Vagina (tissue), 2 donors: ENCODE data around the gene CFAP53. TPM values are rescaled to one million over a fixed set of nuclear protein-coding genes. Genes with fewer than 3 reads are reported as not detected.

Experiments
- DNase-seq, 2 donors: peaks; one replicate each; pipeline ENCODE4 v3.0.0-alpha.2; 2017; ENCODE audit errors: extremely low spot score in 2 of 2
- H3K27ac ChIP-seq: fragments of 200-600 bp; sonication (generic); one replicate; pipeline ENCODE4 v1.5.1; 2019
- H3K27me3 ChIP-seq: fragments of 200-600 bp; sonication (generic); one replicate; pipeline ENCODE4 v1.5.1; 2019
- H3K36me3 ChIP-seq, 2 donors: fragments of 200-600 bp; sonication (generic); one replicate each; pipeline ENCODE4 v1.5.1; 2017 to 2019
- H3K4me1 ChIP-seq: fragments of 200-600 bp; sonication (generic); one replicate; pipeline ENCODE4 v1.5.1; 2019
- H3K4me3 ChIP-seq, 2 donors: fragments of 200-600 bp; sonication (generic); 1 replicate in 1 of 2; 2 replicates in 1 of 2; pipeline ENCODE4 v1.5.1; 2016 to 2019
- H3K9me3 ChIP-seq: fragments of 200-600 bp; sonication (generic); one replicate; pipeline ENCODE4 v1.5.1; 2019
- CTCF ChIP-seq, 3 experiments: fragments of 450-650 bp in 2 of 3; fragments of 200-600 bp in 1 of 3; sonication (generic) in 1 of 3; IDR thresholded peaks; one replicate each; pipeline ENCODE4 v1.5.1; 2017 to 2019; ENCODE audit warnings: antibody characterized with exemption in 3 of 3, mild to moderate bottlenecking in 2 of 3, moderate library complexity in 2 of 3
- POLR2A ChIP-seq, 2 donors: fragments of 450-650 bp; IDR thresholded peaks; one replicate each; pipeline ENCODE4 v1.6.1; 2017; ENCODE audit warnings: antibody characterized with exemption in 2 of 2, mild to moderate bottlenecking in 2 of 2, moderate library complexity in 2 of 2
- POLR2AphosphoS5 ChIP-seq, 2 donors: sonication (generic); formaldehyde crosslinking; IDR thresholded peaks; one replicate each; pipeline ENCODE4 v1.9.0; 2017; ENCODE audit warnings: antibody characterized with exemption in 2 of 2, mild to moderate bottlenecking in 2 of 2, low read depth in 1 of 2; ENCODE audit not compliant: insufficient read depth in 1 of 2
- intact Hi-C: fragments of 100-400 bp; cut with DNase I; formaldehyde crosslinking; loops from one replicate; pipeline ENCODE4 v1.15.1; 2023
- total RNA-seq: library from RNA; depleted of rRNA; stranded (reverse); fragments of >200 nt; gene quantifications from one replicate; pipeline ENCODE4 v1.2.3, GENCODE V29; 2016

Gene CFAP53
- total RNA-seq, 1 donor from 2014 or later: not detected

DNA sequence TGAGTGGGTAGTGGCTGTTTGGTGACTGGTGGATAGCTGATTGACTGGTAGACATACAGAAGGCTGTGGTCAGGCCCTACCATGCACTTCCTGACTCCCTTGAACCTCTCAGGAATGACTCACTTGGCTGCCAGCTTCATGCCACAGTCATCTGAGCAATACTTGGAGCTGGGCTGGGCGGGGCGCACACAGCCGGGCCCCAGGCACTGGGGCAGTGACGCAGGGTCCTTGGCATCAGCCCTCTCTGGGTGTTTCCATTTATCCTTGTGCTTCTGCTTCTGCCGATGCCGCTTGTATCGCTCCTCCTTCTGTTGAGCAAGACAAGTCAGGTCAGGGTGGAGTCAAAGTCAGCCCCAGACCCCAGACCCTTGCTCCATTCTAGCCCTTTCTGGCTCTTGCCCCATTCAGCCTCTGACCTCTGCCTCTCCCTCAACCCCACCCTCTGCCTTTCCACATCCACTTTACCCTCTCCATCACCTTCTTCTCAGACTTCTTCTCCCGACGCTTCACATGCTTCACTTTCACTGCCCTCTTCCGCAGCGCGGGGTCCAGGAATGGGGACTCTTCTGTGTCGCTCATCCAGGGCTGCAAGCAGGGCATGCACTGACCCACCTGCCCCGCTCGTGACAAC, 18.1 kb upstream of the CFAP53 start:
- Histone ChIP-seq H3K4me1 (peaks cover 32% of the 10 kb centered on the region), H3K27me3 (no peaks in the 10 kb centered on the region), H3K36me3 (peaks cover 0 to 34% of the 10 kb centered on the region in 2 donors), H3K4me3 (no peak overlapping the region), H3K9me3 (no peaks in the 10 kb centered on the region), H3K27ac (no peak overlapping the region)
- TF ChIP-seq POLR2A (IDR thresholded peaks at IDR 0.05) (no peak), CTCF (IDR thresholded peaks at IDR 0.05) (no peak), POLR2AphosphoS5 (IDR thresholded peaks at IDR 0.05; ENCODE audit: insufficient read depth in 1 of 2, low read depth in 1 of 2) (no peak)
- DNase-seq: peak in 1 of 2 donors; percentile 75
- intact Hi-C loops: no loop called here

GRCh38 chr18:50283469-50284209, 17.3 kb upstream of the CFAP53 start:
- Histone ChIP-seq H3K36me3 (peaks cover 0 to 34% of the 10 kb centered on the region in 2 donors), H3K9me3 (no peaks in the 10 kb centered on the region), H3K27ac (no peak overlapping the region), H3K27me3 (no peaks in the 10 kb centered on the region), H3K4me1 (peaks cover 39% of the 10 kb centered on the region), H3K4me3 (no peak overlapping the region)
- peak in 1 of 2 donors; percentile 80 for DNase-seq
- TF ChIP-seq POLR2AphosphoS5 (IDR thresholded peaks at IDR 0.05; ENCODE audit: insufficient read depth in 1 of 2, low read depth in 1 of 2) (no peak), CTCF (IDR thresholded peaks at IDR 0.05) (no peak), POLR2A (IDR thresholded peaks at IDR 0.05) (no peak)
- intact Hi-C loops: no loop called here

DNA sequence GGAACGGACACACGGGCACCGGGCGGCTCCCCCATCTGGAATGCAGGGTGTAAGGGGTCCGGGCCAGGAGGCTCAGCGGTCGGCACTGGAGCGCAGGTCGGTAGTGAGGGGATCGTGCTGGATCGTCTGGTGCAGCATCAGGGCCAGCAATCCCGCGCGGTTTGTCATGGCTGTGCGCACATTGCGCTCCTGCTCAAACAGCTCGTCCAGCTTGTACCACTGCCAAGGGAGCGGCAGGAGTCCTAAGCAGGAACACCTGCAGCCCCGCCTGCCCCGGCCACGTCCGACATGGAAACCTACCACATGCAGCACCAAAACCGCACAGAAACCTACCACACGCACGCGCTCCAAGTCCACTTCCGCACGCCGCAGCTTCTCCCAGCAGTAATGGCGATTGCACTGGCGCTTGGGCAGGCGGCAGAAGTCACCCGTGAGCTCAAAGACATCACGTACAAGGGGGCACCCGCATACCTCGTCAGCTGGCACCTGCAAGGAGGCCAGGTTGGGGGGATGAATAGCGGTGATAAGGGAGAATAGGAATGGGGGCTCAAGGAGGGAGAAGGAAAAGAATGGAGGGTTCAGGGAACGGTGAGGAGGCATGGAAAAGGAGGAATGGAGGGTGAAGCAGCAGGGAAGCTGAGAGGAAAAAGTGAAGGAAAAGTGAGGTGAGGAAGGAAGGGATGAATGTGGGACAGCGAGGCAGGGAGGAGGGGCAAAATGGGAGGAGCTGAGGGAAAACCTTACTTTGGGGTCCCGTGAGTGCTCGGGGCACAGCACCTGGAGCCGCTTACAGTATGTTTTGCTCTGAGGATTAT, 16.4 kb upstream of the CFAP53 start:
- Histone ChIP-seq H3K4me1 (peaks cover 40% of the 10 kb centered on the region), H3K36me3 (peaks cover 0 to 34% of the 10 kb centered on the region in 2 donors)

GRCh38 chr18:50281972-50282520, 15.8 kb upstream of the CFAP53 start:
- Histone ChIP-seq H3K36me3 (peaks cover 0 to 34% of the 10 kb centered on the region in 2 donors), H3K27ac (peak overlapping the region; percentile 89), H3K27me3 (no peaks in the 10 kb centered on the region), H3K4me3 (peak overlapping the region; percentile 77 to 80), H3K9me3 (no peaks in the 10 kb centered on the region), H3K4me1 (peaks cover 39% of the 10 kb centered on the region)
- intact Hi-C loops: no loop called here
- TF ChIP-seq POLR2AphosphoS5 (IDR thresholded peaks at IDR 0.05; ENCODE audit: insufficient read depth in 1 of 2, low read depth in 1 of 2): no peak
- TF ChIP-seq CTCF (IDR thresholded peaks at IDR 0.05): no peak
- no peak for TF ChIP-seq POLR2A (IDR thresholded peaks at IDR 0.05)
- DNase-seq: no peak

More for the DNA sequence above, 16.4 kb upstream of the CFAP53 start:
- H3K4me3 ChIP-seq: no peak overlapping the region
- no peak overlapping the region for H3K27ac ChIP-seq
- peak in 1 of 2 donors; percentile 87 for DNase-seq
- intact Hi-C loops: no loop called here
- no peak for TF ChIP-seq CTCF (IDR thresholded peaks at IDR 0.05)
- TF ChIP-seq POLR2A (IDR thresholded peaks at IDR 0.05): no peak
- no peak for TF ChIP-seq POLR2AphosphoS5 (IDR thresholded peaks at IDR 0.05; ENCODE audit: insufficient read depth in 1 of 2, low read depth in 1 of 2)
- no peaks in the 10 kb centered on the region for H3K27me3 ChIP-seq
- no peaks in the 10 kb centered on the region for H3K9me3 ChIP-seq
